ENCODE data around the gene FPR3.

DNA sequence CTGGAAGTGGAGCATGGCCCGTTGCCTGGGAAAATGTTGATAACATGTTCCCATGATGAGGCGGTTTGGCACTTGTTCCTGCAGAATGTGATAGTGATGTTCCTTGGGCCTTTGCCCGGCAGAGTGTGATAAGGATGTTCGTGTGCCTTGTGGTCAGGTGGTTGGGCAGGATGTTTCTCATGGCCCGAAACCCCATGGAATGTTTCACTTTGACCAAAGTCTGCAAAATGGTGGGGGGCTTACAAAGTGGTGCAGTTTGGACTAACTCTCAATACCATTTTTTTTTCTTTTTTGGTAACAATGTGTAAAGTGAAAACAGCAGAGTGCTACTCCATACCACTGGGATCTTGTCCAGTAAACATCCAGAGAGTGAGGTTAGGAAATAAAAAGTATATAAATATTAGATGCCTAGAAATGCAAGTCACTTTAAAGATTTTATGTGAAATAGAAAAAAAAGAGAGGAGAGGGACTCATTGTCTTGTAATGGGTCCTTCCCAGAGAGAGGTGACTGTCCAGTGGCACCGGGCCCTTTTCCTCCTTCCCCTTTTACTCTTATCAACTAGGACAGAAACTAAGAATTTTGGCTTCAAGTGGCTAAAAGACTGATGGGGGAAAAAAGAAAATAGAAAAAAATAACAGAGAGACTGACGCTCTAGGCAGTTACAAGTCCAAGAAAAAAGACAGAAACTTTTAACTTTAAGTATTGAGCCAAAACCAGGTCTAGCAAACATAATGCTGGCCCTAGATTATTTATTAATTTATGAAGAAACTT is 5.7 kb downstream of the FPR3 start:
- TF ChIP-seq, protein P1, sequence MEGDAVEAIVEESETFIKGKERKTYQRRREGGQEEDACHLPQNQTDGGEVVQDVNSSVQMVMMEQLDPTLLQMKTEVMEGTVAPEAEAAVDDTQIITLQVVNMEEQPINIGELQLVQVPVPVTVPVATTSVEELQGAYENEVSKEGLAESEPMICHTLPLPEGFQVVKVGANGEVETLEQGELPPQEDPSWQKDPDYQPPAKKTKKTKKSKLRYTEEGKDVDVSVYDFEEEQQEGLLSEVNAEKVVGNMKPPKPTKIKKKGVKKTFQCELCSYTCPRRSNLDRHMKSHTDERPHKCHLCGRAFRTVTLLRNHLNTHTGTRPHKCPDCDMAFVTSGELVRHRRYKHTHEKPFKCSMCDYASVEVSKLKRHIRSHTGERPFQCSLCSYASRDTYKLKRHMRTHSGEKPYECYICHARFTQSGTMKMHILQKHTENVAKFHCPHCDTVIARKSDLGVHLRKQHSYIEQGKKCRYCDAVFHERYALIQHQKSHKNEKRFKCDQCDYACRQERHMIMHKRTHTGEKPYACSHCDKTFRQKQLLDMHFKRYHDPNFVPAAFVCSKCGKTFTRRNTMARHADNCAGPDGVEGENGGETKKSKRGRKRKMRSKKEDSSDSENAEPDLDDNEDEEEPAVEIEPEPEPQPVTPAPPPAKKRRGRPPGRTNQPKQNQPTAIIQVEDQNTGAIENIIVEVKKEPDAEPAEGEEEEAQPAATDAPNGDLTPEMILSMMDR (IDR thresholded peaks at IDR 0.05; ENCODE audit: insufficient read depth, low read length, poor library complexity, severe bottlenecking), result no peak
- no peak for TF ChIP-seq EZH2phosphoT487 (conservative IDR thresholded peaks at IDR 0.05; ENCODE audit: low read length)
